Kidney (tissue), 14 donors: ENCODE data around the gene PDLIM5. TPM values are rescaled to one million over a fixed set of nuclear protein-coding genes. Genes with fewer than 3 reads are reported as not detected.

Source experiments
- DNase-seq, 5 donors: peaks; one replicate each; pipeline ENCODE4 v3.0.0-alpha.2; 2013 to 2020
- FAIRE-seq: peaks from 2 replicates; lab custom pipeline; 2012; peaks lifted over from hg19 to GRCh38; lab: Jason Lieb, UNC
- H3K27ac ChIP-seq, 2 donors: one replicate each; pipeline ENCODE4 v1.7.0; 2013; ENCODE audit warnings: low read depth in 2 of 2, low read length in 2 of 2, inconsistent platforms in 1 of 2
- H3K27me3 ChIP-seq: one replicate; pipeline ENCODE4 v1.7.1; 2013; ENCODE audit warnings: low read length, inconsistent platforms; ENCODE audit not compliant: control insufficient read depth, insufficient read depth
- H3K36me3 ChIP-seq, 3 donors: one replicate each; pipeline versions ENCODE4 v1.7.0 to v1.7.1; 2013; ENCODE audit warnings: low read length in 3 of 3, control low read depth in 1 of 3, inconsistent platforms in 1 of 3; ENCODE audit not compliant: insufficient read depth in 3 of 3, control insufficient read depth in 2 of 3
- H3K4me1 ChIP-seq, 3 donors: one replicate each; pipeline versions ENCODE4 v1.7.0 to v1.7.1; 2013; ENCODE audit warnings: low read length in 3 of 3, inconsistent platforms in 1 of 3, low read depth in 1 of 3; ENCODE audit not compliant: control insufficient read depth in 2 of 3, insufficient read depth in 2 of 3
- H3K4me3 ChIP-seq, 3 donors: one replicate each; pipeline versions ENCODE4 v1.7.0 to v1.8.1; 2013; ENCODE audit warnings: low read length in 3 of 3, control low read depth in 1 of 3, inconsistent platforms in 1 of 3
- H3K9ac ChIP-seq, 3 donors: one replicate each; pipeline versions ENCODE4 v1.7.0 to v1.7.1; 2013; ENCODE audit warnings: low read length in 3 of 3, control low read depth in 1 of 3, inconsistent platforms in 1 of 3
- H3K9me3 ChIP-seq, 3 donors: one replicate each; pipeline versions ENCODE4 v1.7.0 to v1.7.1; 2013; ENCODE audit warnings: low read length in 3 of 3, control low read depth in 1 of 3, inconsistent platforms in 1 of 3; ENCODE audit not compliant: control insufficient read depth in 2 of 3, insufficient read depth in 1 of 3
- intact Hi-C: fragments of 100-400 bp; cut with DNase I; formaldehyde crosslinking; loops from one replicate; pipeline ENCODE4 v1.11.1; 2022
- polyA plus RNA-seq: library from polyadenylated mRNA; stranded (reverse); fragments of 350-450 nt; fragmentation: Illumina TruSeq; extraction: RNeasy Lipid Tissue Mini Kit (QIAGEN cat#74804); gene quantifications from one replicate; pipeline ENCODE4 v1.2.3, GENCODE V29; 2014; ENCODE audit warnings: low read depth, low replicate concordance; ENCODE audit not compliant: insufficient read depth
- total RNA-seq: library from RNA; stranded (reverse); fragmentation: NEBNext Ultra II Directional; extraction: Animal tissue kit (Norgen Biotek cat#: 25700); gene quantifications from one replicate; pipeline ENCODE4 v1.2.1, GENCODE V29; 2021
- TF ChIP-seq, protein P1 (sequence below): IDR thresholded peaks from 3 replicates; pipeline ENCODE4 v1.5.1; 2012; ENCODE audit warnings: mild to moderate bottlenecking, moderate library complexity, borderline replicate concordance; ENCODE audit not compliant: insufficient read depth; ENCODE audit errors: extremely low read depth
- donor health status: control.
- donor health status: control.
- donor health status: control.
- donor health status: control.
- donor health status: control.
- donor health status: DM: yes; HTN: yes; CAD: no.
- donor health status: Normal renal cell carcinoma (clear cell type).

The PDLIM5 gene
- total and polyA plus RNA-seq, 2 donors from 2014 or later = 24.3 to 167 TPM

DNA sequence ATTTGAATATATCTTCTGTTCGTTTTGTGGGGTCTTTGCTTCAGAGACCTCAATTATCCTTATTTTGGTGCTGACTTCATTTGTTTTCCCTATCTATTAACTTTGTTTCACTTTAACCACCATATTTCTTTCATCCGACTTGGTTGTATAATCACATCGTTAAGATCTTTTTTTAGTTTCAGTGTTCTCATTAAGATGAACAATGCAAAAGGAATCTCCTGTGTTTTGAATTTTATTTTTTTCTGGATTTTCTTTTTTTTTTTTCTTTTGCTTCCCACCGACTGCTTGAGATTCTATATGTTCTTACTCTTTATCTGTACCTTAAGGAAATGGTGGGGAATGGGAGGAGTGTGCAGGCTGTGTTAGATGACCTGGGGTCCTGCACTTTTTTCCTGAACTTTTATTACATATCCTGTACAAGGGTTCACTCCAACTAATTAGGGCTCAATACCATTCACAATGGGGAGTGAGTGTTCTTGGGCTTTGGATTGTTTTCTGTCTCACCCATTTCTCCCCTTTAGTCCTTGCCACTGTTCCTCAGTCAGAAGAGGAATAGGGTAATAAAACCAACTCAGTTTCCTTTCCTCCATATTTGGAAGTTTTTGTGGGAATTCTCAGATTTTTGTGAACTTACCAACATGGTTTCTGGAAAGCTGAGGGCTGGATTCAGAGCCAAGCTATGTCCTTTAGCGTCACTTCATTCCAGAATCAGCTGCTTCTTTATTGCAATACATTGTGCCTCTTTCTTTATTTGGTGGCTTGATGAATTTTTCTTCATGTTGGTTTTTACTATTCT, 262.8 kb downstream of the PDLIM5 start:
- Histone ChIP-seq H3K9me3 (no peaks in the 10 kb centered on the region), H3K36me3 (no peaks in the 10 kb centered on the region), H3K9ac (no peak overlapping the region), H3K27me3 (no peaks in the 10 kb centered on the region), H3K27ac (no peak overlapping the region), H3K4me3 (no peak overlapping the region), H3K4me1 (no peaks in the 10 kb centered on the region)
- DNase-seq = no peak
- FAIRE-seq = no peak
- intact Hi-C loops = no loop called here
- TF ChIP-seq, protein P1, sequence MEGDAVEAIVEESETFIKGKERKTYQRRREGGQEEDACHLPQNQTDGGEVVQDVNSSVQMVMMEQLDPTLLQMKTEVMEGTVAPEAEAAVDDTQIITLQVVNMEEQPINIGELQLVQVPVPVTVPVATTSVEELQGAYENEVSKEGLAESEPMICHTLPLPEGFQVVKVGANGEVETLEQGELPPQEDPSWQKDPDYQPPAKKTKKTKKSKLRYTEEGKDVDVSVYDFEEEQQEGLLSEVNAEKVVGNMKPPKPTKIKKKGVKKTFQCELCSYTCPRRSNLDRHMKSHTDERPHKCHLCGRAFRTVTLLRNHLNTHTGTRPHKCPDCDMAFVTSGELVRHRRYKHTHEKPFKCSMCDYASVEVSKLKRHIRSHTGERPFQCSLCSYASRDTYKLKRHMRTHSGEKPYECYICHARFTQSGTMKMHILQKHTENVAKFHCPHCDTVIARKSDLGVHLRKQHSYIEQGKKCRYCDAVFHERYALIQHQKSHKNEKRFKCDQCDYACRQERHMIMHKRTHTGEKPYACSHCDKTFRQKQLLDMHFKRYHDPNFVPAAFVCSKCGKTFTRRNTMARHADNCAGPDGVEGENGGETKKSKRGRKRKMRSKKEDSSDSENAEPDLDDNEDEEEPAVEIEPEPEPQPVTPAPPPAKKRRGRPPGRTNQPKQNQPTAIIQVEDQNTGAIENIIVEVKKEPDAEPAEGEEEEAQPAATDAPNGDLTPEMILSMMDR = no peak

DNA sequence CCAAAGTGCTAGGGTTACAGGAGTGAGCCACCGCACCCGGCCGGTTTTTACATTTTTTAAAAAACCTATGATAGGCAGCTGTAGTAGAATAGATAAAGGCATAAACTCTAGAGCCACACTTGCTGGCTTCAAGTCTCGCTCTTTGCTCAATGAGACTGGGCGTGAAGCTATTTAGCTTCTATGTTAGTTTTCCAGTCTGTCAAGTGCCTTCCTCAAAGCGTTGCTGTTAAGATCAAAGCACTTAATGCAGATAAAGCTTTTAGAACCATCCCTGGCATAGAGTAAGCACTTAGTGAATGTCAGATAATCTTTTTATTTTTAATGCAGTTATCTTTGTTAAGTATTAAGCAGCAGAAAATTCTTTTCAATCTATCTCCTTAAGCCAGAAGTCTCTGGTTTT, 264.0 kb downstream of the PDLIM5 start:
- intact Hi-C loops = no loop called here
- TF ChIP-seq, protein P1 = no peak
- Histone ChIP-seq H3K36me3 (no peaks in the 10 kb centered on the region), H3K27ac (no peak overlapping the region), H3K27me3 (no peaks in the 10 kb centered on the region), H3K9me3 (no peaks in the 10 kb centered on the region), H3K9ac (no peak overlapping the region), H3K4me1 (no peaks in the 10 kb centered on the region), H3K4me3 (no peak overlapping the region)
- no peak for FAIRE-seq
- DNase-seq = no peak

Other genes starting within 250 kb of the PDLIM5 start
- gene SMARCAD1, start 244.1 kb upstream of the PDLIM5 start, total RNA-seq = 28.9 TPM
- gene SMARCAD1, start 244.1 kb upstream of the PDLIM5 start, polyA plus RNA-seq = 7.4 TPM
- gene HPGDS, start 109.1 kb upstream of the PDLIM5 start, total RNA-seq = 7.4 TPM
- gene HPGDS, start 109.1 kb upstream of the PDLIM5 start, polyA plus RNA-seq = 1.9 TPM